SK-N-SH (cell line): ENCODE measurements around the gene KIF21B.

Experiments
- CTCF ChIP-seq: fragments of 200-600 bp; sonication (generic); IDR thresholded peaks from 2 replicates; pipeline ENCODE4 v1.6.1; 2017; ENCODE audit warnings: antibody characterized with exemption, mild to moderate bottlenecking, moderate library complexity
- GABPA ChIP-seq: IDR thresholded peaks from 2 replicates; pipeline ENCODE4 v1.4.0; 2012; ENCODE audit warnings: low read depth, mild to moderate bottlenecking
- NFIC ChIP-seq: IDR thresholded peaks from 2 replicates; pipeline ENCODE4 v1.4.0; 2012; ENCODE audit warnings: borderline replicate concordance
- NRF1 ChIP-seq: IDR thresholded peaks from 2 replicates; pipeline ENCODE4 v1.6.1; 2012; ENCODE audit warnings: low read depth, mild to moderate bottlenecking, low read length
- POLR2AphosphoS5 ChIP-seq: IDR thresholded peaks from 2 replicates; pipeline ENCODE4 v1.6.1; 2012; ENCODE audit warnings: low read depth, low read length
- RFX5 ChIP-seq: IDR thresholded peaks from 2 replicates; pipeline ENCODE4 v1.6.1; 2012; ENCODE audit warnings: mild to moderate bottlenecking, improper control_type of control experiment, low read length
- RXRA ChIP-seq: IDR thresholded peaks from 2 replicates; pipeline ENCODE4 v1.4.0; 2012; ENCODE audit warnings: low read depth, mild to moderate bottlenecking, borderline replicate concordance
- SIN3A ChIP-seq: IDR thresholded peaks from 2 replicates; pipeline ENCODE4 v1.6.1; 2012; ENCODE audit warnings: low read depth, mild to moderate bottlenecking, low read length, moderate library complexity, borderline replicate concordance
- YY1 ChIP-seq: IDR thresholded peaks from 2 replicates; pipeline ENCODE4 v1.4.0; 2012; ENCODE audit warnings: low read depth, mild to moderate bottlenecking
- TF ChIP-seq, protein P1 (sequence below): IDR thresholded peaks from 2 replicates; pipeline ENCODE4 v1.4.0; 2012; ENCODE audit warnings: low read depth, borderline replicate concordance
- TF ChIP-seq, protein P2 (sequence below): IDR thresholded peaks from 2 replicates; pipeline ENCODE4 v1.4.0; 2012; ENCODE audit warnings: low read depth

- TF ChIP-seq SIN3A (no peak), RFX5 (no peak), POLR2AphosphoS5 (no peak), CTCF (no peak), NFIC (no peak), NRF1 (no peak), YY1 (no peak), GABPA (no peak), RXRA (no peak)
- TF ChIP-seq, protein P1, sequence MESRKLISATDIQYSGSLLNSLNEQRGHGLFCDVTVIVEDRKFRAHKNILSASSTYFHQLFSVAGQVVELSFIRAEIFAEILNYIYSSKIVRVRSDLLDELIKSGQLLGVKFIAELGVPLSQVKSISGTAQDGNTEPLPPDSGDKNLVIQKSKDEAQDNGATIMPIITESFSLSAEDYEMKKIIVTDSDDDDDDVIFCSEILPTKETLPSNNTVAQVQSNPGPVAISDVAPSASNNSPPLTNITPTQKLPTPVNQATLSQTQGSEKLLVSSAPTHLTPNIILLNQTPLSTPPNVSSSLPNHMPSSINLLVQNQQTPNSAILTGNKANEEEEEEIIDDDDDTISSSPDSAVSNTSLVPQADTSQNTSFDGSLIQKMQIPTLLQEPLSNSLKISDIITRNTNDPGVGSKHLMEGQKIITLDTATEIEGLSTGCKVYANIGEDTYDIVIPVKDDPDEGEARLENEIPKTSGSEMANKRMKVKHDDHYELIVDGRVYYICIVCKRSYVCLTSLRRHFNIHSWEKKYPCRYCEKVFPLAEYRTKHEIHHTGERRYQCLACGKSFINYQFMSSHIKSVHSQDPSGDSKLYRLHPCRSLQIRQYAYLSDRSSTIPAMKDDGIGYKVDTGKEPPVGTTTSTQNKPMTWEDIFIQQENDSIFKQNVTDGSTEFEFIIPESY, result no peak
- TF ChIP-seq, protein P2, sequence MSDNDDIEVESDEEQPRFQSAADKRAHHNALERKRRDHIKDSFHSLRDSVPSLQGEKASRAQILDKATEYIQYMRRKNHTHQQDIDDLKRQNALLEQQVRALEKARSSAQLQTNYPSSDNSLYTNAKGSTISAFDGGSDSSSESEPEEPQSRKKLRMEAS, result no peak
Observed at GRCh38 chr1:201039876-201040275, 16.4 kb upstream of the KIF21B start.
